HG03039 (cell line): Measurements from ENCODE around the gene SYMPK.

ENCODE experiments used
- ATAC-seq: cut with Tn5 transposase; IDR thresholded peaks from one replicate; pipeline ENCODE4 v1.9.1; 2021; ENCODE audit warnings: mild to moderate bottlenecking, moderate library complexity; ENCODE audit not compliant: unreplicated experiment

The SYMPK gene

GRCh38 chr19:45782820-45783785 is 79.8 kb downstream of the SYMPK start:
- ATAC-seq, result no peak

- ATAC-seq, result no peak
Measured at GRCh38 chr19:45782162-45782691, 80.7 kb downstream of the SYMPK start, which contains the start of gene DMPK. DMPK (minus strand) TSS chr19:45782490; CDS start chr19:45782352, 138 bp downstream.

- no peak for ATAC-seq
Measured at GRCh38 chr19:45781214-45782161, 81.5 kb downstream of the SYMPK start.

- no peak for ATAC-seq
Measured at GRCh38 chr19:45780448-45781213, 82.3 kb downstream of the SYMPK start.

GRCh38 chr19:45780146-45780447 is 82.8 kb downstream of the SYMPK start:
- no peak for ATAC-seq

GRCh38 chr19:45779231-45780145 is 83.5 kb downstream of the SYMPK start:
- ATAC-seq, result peak; percentile 57

- ATAC-seq, result no peak
Measured at GRCh38 chr19:45778010-45778661, 84.8 kb downstream of the SYMPK start.

GRCh38 chr19:45777395-45777961 is 85.5 kb downstream of the SYMPK start:
- no peak for ATAC-seq

GRCh38 chr19:45774765-45775164 is 88.2 kb downstream of the SYMPK start:
- no peak for ATAC-seq

- no peak for ATAC-seq
Measured at GRCh38 chr19:45773384-45773783, 89.6 kb downstream of the SYMPK start.

- ATAC-seq, result no peak
Measured at GRCh38 chr19:45772912-45773311, 90.0 kb downstream of the SYMPK start.

- ATAC-seq, result no peak
Measured at GRCh38 chr19:45772130-45772840, 90.7 kb downstream of the SYMPK start.

- ATAC-seq, result no peak
Measured at GRCh38 chr19:45771311-45771933, 91.5 kb downstream of the SYMPK start.

- ATAC-seq, result peak; percentile 37
Measured at GRCh38 chr19:45770192-45771101, 92.5 kb downstream of the SYMPK start.

GRCh38 chr19:45769821-45770191 is 93.1 kb downstream of the SYMPK start:
- peak; percentile 4 for ATAC-seq

- peak; percentile 50 for ATAC-seq
Measured at GRCh38 chr19:45768984-45769782, 93.8 kb downstream of the SYMPK start, which contains the start of gene SIX5. SIX5 (minus strand) TSS chr19:45769252; CDS start chr19:45768844, 408 bp downstream.
